Natural killer cell (primary cell): ENCODE results near the gene TUBB2B. TPM values are rescaled to one million over a fixed set of nuclear protein-coding genes. Genes with fewer than 3 reads are reported as not detected.

ENCODE experiments used
- ATAC-seq, 3 donors: fragments of 150-1000 bp in 2 of 3; fragments of 200-7000 bp in 1 of 3; cut with Tn5 transposase; 1 replicate in 1 of 3; 2 replicates in 2 of 3; pipeline ENCODE4 v1.10.0; 2021; ENCODE audit warnings: mild to moderate bottlenecking in 2 of 3, moderate library complexity in 2 of 3
- DNase-seq, 2 donors: peaks; one replicate each; pipeline versions ENCODE4 v3.0.0 to v3.0.0-alpha.2; 2013 to 2021; ENCODE audit warnings: mixed read lengths in 1 of 2
- H3K27ac ChIP-seq: one replicate; pipeline ENCODE4 v1.5.1; 2013; ENCODE audit warnings: mild to moderate bottlenecking, low read length
- H3K27me3 ChIP-seq: one replicate; pipeline ENCODE4 v1.6.1; 2013; ENCODE audit warnings: low read length; ENCODE audit not compliant: control insufficient read depth, insufficient read depth
- H3K36me3 ChIP-seq: one replicate; pipeline ENCODE4 v1.6.1; 2013; ENCODE audit warnings: low read length; ENCODE audit not compliant: control insufficient read depth, insufficient read depth
- H3K4me1 ChIP-seq: one replicate; pipeline ENCODE4 v1.6.1; 2013; ENCODE audit warnings: low read length; ENCODE audit not compliant: control insufficient read depth, insufficient read depth
- H3K4me3 ChIP-seq: one replicate; pipeline ENCODE4 v1.5.1; 2013; ENCODE audit warnings: low read length
- H3K9me3 ChIP-seq: one replicate; pipeline ENCODE4 v1.6.1; 2013; ENCODE audit warnings: low read length; ENCODE audit not compliant: control insufficient read depth, insufficient read depth
- H3K27ac Mint-ChIP-seq, 2 donors: one replicate each; pipeline ENCODE4 v1.8.0; 2022; ENCODE audit warnings: mild to moderate bottlenecking in 2 of 2, mixed read lengths in 2 of 2, moderate library complexity in 1 of 2
- H3K27me3 Mint-ChIP-seq, 2 donors: one replicate each; pipeline ENCODE4 v1.8.0; 2022; ENCODE audit warnings: low read depth in 2 of 2, mixed read lengths in 2 of 2
- H3K36me3 Mint-ChIP-seq: one replicate; pipeline ENCODE4 v1.8.0; 2022; ENCODE audit warnings: mixed read lengths
- H3K4me1 Mint-ChIP-seq, 2 donors: one replicate each; pipeline ENCODE4 v1.8.0; 2022; ENCODE audit warnings: mixed read lengths in 2 of 2
- H3K4me3 Mint-ChIP-seq: one replicate; pipeline ENCODE4 v1.8.0; 2022; ENCODE audit warnings: mild to moderate bottlenecking, moderate library complexity, mixed read lengths
- H3K9me3 Mint-ChIP-seq, 2 donors: one replicate each; pipeline ENCODE4 v1.8.0; 2022; ENCODE audit warnings: mixed read lengths in 2 of 2
- WGBS: methylation state at CpG from one replicate; pipeline ENCODE4 v1.1.7; 2013; ENCODE audit warnings: missing lambda C conversion rate; ENCODE audit not compliant: insufficient coverage; 5-methylcytosine and 5-hydroxymethylcytosine counted together
- intact Hi-C: fragments of 100-400 bp; cut with micrococcal nuclease; formaldehyde crosslinking; loops from one replicate; pipeline ENCODE4 v1.14.2; 2022
- total RNA-seq, 4 donors: library from RNA; stranded (reverse); fragments of 120-200 nt in 1 of 4; gene quantifications; one replicate each; pipeline versions ENCODE4 v1.2.3 to v1.2.4, GENCODE V29; 2013 to 2022
- TF ChIP-seq, protein P1 (sequence below): fragments of 200-600 bp; IDR thresholded peaks from one replicate; pipeline ENCODE4 v1.8.0; 2022; ENCODE audit warnings: antibody characterized with exemption

Gene TUBB2B
- under 1 TPM in 2 of 3 donors, not detected in 1; 0.66 to 0.75 TPM for total RNA-seq
- 0.29 TPM for total RNA-seq (2013)

DNA sequence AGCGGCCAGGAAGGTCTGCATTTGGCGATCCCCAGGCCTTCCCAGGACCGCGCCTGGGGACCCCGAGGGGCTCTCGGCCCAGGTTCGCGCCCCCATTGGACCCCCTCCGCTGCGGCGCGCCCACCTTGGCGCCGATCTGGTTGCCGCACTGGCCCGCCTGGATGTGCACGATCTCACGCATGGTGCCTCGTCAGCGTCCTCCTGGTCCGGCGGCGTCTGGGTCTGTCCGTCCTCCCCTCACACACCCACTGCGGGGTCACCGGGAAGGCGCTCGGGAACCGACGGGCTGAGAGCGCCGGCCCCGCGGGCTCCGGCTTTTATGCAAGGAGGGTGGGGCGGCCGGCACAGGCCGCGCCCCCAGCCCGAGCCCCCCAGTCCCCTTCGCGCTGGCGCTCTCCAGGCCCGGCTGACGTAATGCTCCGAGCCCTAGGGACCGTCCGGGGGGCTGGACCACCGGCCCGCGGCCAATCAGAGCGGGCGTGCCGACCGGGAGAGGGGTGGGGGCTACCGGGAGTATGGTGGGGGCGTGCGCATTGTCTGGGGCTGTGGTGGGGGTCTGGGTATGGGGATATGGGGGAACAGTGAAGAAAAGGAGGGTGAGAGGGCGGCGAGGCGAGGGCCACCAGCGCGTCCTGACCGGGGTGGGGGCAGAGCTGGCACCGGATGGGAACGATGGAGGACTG, at the start of gene TUBB2B:
TSS of gene TUBB2B (minus strand) at position 291 of the 683 bp plus-strand sequence. CDS start at position 181, 110 bp downstream.
- Histone ChIP-seq H3K36me3 (no peaks in the 10 kb centered on the region), H3K27ac (no peak within 1 kb of the TSS), H3K27me3 (peaks cover 65% of the 10 kb centered on the region), H3K9me3 (no peaks in the 10 kb centered on the region), H3K4me3 (peak within 1 kb of the TSS; percentile 13), H3K4me1 (peaks cover 53% of the 10 kb centered on the region)
- H3K4me3 Mint-ChIP-seq = peak within 1 kb of the TSS; percentile 78
- peaks cover 36 to 55% of the 10 kb centered on the region in 2 donors for H3K4me1 Mint-ChIP-seq
- ATAC-seq (no peak), DNase-seq (peak in 1 of 2 donors; percentile 16)
- no peaks in the 10 kb centered on the region for H3K9me3 Mint-ChIP-seq
- H3K27me3 Mint-ChIP-seq = peaks cover 60 to 67% of the 10 kb centered on the region in 2 donors
- TF ChIP-seq, protein P1, sequence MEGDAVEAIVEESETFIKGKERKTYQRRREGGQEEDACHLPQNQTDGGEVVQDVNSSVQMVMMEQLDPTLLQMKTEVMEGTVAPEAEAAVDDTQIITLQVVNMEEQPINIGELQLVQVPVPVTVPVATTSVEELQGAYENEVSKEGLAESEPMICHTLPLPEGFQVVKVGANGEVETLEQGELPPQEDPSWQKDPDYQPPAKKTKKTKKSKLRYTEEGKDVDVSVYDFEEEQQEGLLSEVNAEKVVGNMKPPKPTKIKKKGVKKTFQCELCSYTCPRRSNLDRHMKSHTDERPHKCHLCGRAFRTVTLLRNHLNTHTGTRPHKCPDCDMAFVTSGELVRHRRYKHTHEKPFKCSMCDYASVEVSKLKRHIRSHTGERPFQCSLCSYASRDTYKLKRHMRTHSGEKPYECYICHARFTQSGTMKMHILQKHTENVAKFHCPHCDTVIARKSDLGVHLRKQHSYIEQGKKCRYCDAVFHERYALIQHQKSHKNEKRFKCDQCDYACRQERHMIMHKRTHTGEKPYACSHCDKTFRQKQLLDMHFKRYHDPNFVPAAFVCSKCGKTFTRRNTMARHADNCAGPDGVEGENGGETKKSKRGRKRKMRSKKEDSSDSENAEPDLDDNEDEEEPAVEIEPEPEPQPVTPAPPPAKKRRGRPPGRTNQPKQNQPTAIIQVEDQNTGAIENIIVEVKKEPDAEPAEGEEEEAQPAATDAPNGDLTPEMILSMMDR = no peak
- WGBS = 2% methylated on average over 66 of the region's 66 CpGs
- intact Hi-C loops = no loop called here
- no peak within 1 kb of the TSS for H3K27ac Mint-ChIP-seq
- H3K36me3 Mint-ChIP-seq = no peaks in the 10 kb centered on the region

GRCh38 chr6:3277251-3277650, 49.8 kb upstream of the TUBB2B start:
- Mint-ChIP-seq H3K4me3 (no peak overlapping the region), H3K27me3 (no peaks in the 10 kb centered on the region), H3K27ac (no peak overlapping the region), H3K9me3 (no peaks in the 10 kb centered on the region), H3K4me1 (peaks cover 8 to 17% of the 10 kb centered on the region in 2 donors), H3K36me3 (no peaks in the 10 kb centered on the region)
- no peak for DNase-seq
- Histone ChIP-seq H3K4me1 (no peaks in the 10 kb centered on the region), H3K9me3 (no peaks in the 10 kb centered on the region), H3K27me3 (no peaks in the 10 kb centered on the region), H3K27ac (no peak overlapping the region), H3K36me3 (peaks cover 5% of the 10 kb centered on the region), H3K4me3 (no peak overlapping the region)
- intact Hi-C loops = no loop called here
- 94% methylated on average over 12 of the region's 12 CpGs for WGBS
- no peak for ATAC-seq
- TF ChIP-seq, protein P1 = no peak

- Mint-ChIP-seq H3K36me3 (no peaks in the 10 kb centered on the region), H3K27me3 (no peaks in the 10 kb centered on the region), H3K9me3 (no peaks in the 10 kb centered on the region), H3K27ac (no peak overlapping the region), H3K4me1 (peaks cover 13 to 17% of the 10 kb centered on the region in 2 donors), H3K4me3 (no peak overlapping the region)
- H3K27me3 ChIP-seq = no peaks in the 10 kb centered on the region
- H3K4me3 ChIP-seq = no peak overlapping the region
- peaks cover 12% of the 10 kb centered on the region for H3K36me3 ChIP-seq
- no peaks in the 10 kb centered on the region for H3K4me1 ChIP-seq
- H3K27ac ChIP-seq = no peak overlapping the region
- no peaks in the 10 kb centered on the region for H3K9me3 ChIP-seq
- TF ChIP-seq, protein P1 = no peak
- intact Hi-C loops = no loop called here
- ATAC-seq (no peak), DNase-seq (no peak)
- WGBS = 87% methylated on average over 20 of the region's 20 CpGs
These were observed 49.0 kb upstream of the TUBB2B start for GRCh38 chr6:3276174-3277167.
